CD4-positive, alpha-beta T cell treated with Interleukin-4 for 1 hour (primary cell): ENCODE data around the gene PTTG1IP.

ENCODE experiments used
- DNase-seq, 2 donors: peaks; one replicate each; pipeline ENCODE4 v3.0.0-alpha.2; 2020 to 2022

The PTTG1IP gene

GRCh38 chr21:44894687-44895302 is 21.3 kb upstream of the PTTG1IP start:
- no peak for DNase-seq

- no peak for DNase-seq
Observed at GRCh38 chr21:44893948-44894656, 20.6 kb upstream of the PTTG1IP start.

DNA sequence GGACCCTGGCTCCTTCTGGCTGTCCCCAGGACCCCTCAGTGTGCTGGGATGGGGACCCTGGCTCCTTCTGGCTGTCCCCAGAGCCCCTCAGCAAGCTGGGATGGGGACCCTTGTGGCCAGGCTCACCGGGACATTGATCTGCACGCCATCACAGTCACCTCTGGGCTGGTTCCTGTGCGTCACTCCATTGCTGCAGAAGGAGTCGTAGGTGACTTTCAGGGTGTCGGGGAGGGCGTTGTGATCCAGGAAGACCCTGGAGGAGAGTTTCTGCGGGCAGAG is 19.7 kb upstream of the PTTG1IP start:
- no peak for DNase-seq

DNA sequence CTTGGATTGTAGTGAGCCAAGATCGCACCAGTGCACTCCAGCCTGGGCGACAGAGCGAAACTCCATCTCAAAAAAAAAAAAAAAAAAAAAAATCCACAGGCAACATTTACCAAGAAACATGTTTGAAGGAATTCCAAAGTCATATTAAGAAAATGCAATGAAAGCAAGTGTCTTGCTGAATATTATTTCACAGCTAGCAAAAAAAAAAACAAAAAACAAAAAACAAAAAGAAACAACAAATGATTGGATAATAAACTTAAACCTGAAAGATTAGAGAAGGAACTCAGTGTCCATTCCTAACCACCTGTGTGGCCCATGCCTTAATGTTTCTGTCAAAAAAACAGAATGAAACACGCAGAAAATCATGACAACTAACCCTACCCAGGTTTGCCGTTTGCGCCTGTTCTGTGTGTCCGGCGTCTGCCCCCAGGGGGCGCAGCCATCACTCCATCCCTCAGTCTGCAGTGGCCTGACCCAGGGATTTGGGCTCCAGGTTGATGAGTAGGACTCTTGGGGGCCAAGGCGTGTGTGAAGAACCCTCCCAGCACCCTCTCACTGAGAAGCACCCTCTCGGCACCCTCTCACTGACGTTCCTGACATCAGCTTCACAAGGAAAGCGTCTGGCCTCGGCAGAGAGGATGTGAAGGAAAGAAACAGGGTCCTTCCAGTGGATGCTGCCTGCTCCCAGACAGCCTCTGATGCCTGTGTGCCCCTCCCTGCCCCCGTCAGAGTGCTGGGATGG is 19.2 kb upstream of the PTTG1IP start:
- peak; percentile 77 to 82 for DNase-seq

DNA sequence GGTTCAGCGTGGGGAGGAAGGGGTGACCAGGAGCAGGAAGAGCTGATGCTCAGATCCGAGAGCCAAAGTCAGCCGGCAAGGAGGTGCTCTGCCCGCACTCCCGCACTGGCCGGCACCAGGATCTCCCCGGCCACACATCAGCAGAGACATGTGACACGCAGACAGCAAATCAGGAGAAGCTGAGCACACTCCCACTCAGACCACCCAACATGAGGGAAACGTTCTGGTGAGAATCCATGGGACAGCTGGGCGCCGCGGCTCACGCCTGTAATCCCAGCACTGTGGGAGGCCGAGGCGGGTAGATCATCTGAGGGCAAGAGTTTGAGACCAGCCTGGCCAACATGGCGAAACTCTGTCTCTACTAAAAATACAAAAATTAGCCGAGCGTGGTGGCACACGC is 18.6 kb upstream of the PTTG1IP start:
- DNase-seq, result no peak

DNA sequence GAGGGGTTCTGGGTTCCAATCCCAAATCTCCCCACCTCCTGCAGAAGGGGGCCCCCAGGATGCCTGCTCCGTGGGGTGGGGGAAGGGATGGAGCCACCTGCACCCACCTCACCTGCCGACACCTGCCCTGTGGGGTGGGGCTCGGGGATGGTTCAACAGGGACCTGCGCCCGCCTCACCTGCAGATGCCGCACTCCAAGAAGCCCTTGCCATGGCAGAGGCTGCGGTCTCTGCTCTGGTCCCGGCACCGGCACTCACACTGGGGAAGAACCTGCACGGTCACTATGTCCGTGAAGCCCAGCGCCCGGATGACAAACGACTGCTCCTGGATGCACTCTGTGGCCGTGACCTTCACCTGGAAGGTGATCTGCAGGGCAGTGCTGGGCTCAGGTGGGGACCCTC is 18.1 kb upstream of the PTTG1IP start:
- no peak for DNase-seq

DNA sequence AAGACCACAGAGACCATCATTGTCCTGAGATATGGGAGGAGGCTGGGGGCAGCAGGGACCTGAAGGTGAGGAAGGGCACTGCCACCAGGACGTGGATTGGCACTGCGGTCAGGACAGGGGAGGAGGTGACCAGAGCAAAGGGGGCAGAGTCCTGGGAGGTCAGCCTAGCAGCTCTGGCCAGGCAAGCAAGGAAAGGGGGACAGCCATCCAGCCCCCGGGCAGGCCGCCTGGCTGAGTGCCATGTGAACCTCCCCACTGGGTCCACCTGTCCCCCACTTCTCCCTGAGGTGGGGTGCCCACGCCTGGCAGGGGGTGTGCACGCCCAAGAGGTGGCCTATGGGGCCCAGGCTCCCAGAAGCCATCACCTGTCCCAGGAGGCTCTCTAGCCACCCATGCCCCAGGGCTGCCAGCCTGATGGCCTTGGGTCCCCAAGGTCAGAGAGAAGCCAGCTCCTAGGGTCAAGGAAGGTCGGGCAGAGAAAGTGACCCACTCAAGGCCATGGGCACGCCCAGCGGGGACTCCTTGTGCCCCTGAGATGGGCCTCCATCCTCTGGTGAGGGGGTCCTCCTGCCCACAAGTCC is 17.6 kb upstream of the PTTG1IP start:
- DNase-seq, result no peak

DNA sequence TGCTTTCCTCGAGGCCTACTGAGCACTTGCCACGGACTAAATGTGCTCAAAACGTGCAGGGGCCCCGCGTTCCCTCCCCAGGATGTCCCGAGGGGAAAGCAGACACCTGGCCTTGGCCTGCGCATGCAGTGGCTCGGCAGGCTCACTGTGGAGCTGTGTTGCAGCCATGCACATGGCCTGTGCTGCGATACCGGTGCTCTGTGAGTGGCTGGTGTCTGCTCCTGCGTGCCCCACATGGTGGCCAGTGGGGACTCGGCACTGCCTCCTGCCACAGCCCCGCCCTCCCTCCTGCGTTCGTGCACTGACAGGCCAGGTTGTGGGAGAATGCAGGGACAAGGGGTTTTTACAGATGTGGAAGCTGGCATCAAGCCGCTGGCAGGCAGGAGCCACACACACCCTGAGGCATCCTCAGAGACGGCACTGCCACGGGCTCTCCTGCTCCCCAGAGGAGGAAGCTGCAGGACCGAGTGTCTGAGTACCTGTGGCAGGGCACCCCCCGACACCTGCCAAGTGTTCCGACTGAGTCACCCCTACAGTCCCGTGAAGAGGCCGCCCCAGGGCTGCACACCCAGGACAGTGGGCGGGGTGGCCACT is 16.9 kb upstream of the PTTG1IP start:
- no peak for DNase-seq

- DNase-seq, result no peak
Observed at GRCh38 chr21:44889625-44890337, 16.3 kb upstream of the PTTG1IP start.

- DNase-seq, result no peak
Observed at GRCh38 chr21:44888581-44889550, 15.4 kb upstream of the PTTG1IP start.

GRCh38 chr21:44887807-44888580 is 14.5 kb upstream of the PTTG1IP start:
- no peak for DNase-seq

DNA sequence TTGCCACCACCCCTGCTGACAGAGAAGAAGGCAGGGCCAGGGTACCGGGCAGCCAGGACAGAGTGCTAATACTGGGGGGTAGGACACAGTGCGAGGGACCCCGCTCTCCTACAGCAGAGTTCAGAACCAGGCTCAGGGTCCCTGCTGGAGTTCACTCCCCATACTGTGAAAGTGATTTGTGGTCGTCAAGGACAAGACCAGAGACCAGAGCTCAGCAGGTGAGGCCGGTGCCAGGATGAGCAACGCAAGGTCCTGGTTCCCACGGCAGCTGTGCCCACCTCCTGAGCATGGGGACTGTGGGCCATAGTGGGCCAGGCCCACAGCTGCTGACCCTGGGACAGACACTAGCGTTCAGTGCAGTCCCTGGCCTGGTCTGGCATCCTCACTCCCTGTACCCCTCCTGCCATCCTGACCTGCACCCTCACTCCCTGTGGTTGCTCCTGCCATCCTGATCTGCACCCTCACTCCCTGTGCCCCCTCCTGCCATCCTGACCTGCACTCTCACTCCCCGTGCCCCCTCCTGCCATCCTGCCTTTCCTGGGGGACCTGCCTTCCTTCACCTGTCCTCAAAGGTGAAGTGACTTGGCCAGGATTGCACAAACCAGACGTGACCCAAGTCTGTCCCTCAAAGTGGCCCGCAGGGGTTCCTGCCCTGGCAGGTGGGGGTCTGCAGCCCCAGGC is 13.8 kb upstream of the PTTG1IP start:
- DNase-seq, result no peak

GRCh38 chr21:44886113-44887075 is 12.9 kb upstream of the PTTG1IP start:
- no peak for DNase-seq

DNA sequence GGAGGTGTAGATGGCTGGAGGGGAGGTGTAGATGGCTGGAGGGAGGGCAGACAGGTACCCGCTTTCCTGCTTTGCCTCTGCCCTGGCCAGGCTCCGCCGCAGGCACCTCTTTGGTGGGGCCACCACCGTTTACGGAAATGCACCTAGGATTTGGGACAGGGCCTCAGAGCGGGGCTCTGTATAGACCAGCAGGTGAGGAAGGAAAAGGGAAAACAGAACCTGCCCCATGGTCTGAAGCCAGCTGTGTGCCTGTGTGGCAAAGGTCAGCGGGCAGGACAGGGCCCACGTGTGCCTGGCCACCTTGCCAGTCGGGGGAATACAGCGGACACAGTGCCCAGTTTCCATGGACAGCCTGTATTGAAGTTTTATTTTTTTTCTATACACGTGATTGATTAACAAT is 12.1 kb upstream of the PTTG1IP start:
- no peak for DNase-seq

GRCh38 chr21:44884097-44884496 is 10.6 kb upstream of the PTTG1IP start:
- DNase-seq, result no peak

- no peak for DNase-seq
Observed at GRCh38 chr21:44883250-44883649, 9.8 kb upstream of the PTTG1IP start.

DNA sequence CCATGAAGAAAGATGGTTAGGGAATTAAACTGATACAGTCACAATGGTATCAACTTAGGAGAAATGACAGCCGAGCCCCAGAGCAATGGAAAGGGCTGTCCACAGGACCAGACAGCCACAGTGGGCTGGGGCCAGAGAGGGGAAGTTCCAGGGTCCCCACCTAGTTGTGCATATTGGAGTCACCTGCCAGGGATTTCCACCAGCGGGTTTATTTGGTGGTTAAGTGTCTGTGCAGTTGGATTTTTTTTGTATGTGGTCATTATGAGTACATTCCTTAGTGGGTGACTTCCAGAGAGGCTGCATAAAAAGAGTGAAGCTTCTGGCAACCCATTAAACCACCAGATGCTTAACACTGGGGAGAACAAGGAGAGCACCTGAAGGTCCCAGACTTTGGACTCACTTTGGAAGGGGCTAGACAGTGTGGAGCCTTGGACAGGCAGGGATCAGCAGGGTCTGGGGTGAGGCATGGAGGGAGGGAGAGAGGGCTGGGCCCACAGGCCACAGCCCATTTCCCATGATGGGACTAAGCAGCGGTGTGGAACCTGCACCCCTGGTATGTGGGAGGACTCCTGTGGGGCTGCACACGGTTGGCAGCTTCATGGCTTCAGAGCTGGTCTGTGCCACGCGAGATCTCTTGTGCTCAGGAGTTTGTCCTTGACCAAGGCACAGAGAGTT is 7.8 kb upstream of the PTTG1IP start:
- no peak for DNase-seq
